ENCODE measurements around the gene SRP9.
"Not testable (repeated sequence)": the region's sequence is repeated elsewhere in the genome, so short reads cannot be mapped to it uniquely, and the experiment has no call there.

GRCh38 chr1:225815090-225815489, 37.5 kb downstream of the SRP9 start:
- TF ChIP-seq EZH2phosphoT487, EZH2 (IDR thresholded peaks at IDR 0.05): not testable (repeated sequence)
- TF ChIP-seq, protein P1, sequence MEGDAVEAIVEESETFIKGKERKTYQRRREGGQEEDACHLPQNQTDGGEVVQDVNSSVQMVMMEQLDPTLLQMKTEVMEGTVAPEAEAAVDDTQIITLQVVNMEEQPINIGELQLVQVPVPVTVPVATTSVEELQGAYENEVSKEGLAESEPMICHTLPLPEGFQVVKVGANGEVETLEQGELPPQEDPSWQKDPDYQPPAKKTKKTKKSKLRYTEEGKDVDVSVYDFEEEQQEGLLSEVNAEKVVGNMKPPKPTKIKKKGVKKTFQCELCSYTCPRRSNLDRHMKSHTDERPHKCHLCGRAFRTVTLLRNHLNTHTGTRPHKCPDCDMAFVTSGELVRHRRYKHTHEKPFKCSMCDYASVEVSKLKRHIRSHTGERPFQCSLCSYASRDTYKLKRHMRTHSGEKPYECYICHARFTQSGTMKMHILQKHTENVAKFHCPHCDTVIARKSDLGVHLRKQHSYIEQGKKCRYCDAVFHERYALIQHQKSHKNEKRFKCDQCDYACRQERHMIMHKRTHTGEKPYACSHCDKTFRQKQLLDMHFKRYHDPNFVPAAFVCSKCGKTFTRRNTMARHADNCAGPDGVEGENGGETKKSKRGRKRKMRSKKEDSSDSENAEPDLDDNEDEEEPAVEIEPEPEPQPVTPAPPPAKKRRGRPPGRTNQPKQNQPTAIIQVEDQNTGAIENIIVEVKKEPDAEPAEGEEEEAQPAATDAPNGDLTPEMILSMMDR (IDR thresholded peaks at IDR 0.05) = not testable (repeated sequence)
